K562 (cell line): ENCODE results near the gene SDF4. TPM values are rescaled to one million over a fixed set of nuclear protein-coding genes. Genes with fewer than 3 reads are reported as not detected.

Experiments used
- ATAC-seq: fragments of 200-7000 bp; cut with Tn5 transposase; 3 replicates; pipeline ENCODE4 v1.9.1; 2020; ENCODE audit warnings: moderate library complexity
- BruUV-seq: library from RNA; stranded (reverse); fragments of 400-500 nt; replicated peaks from 2 replicates; lab custom pipeline; 2021; lab: Mats Ljungman, UMichigan
- CTCF ChIA-PET: fragments of 300-600 bp; formaldehyde crosslinking; extraction: SDS; loops from one replicate; lab custom pipeline; 2021; ENCODE audit warnings: low intra/inter-chr PET ratio; lab: Yijun Ruan, JAX
- POLR2A ChIA-PET: fragments of 300-600, 350-650 bp; sonication (Branson Sonifier 250); formaldehyde crosslinking; extraction: SDS; loops from one replicate; lab custom pipeline; 2021; ENCODE audit warnings: antibody characterized with exemption, inconsistent platforms; lab: Yijun Ruan, JAX
- DNase-seq, 4 experiments: peaks; one replicate each; pipeline versions ENCODE4 v3.0.0 to v3.0.0-alpha.2; 2011 to 2018; ENCODE audit warnings: low spot score in 3 of 4, mixed read lengths in 3 of 4; ENCODE audit errors: extremely low read depth in 1 of 4
- FAIRE-seq: peaks from 2 replicates; lab custom pipeline; 2011; peaks lifted over from hg19 to GRCh38; lab: Jason Lieb, UNC
- H2AFZ ChIP-seq: 2 replicates; pipeline ENCODE4 v1.6.0; 2011; ENCODE audit warnings: low read depth, low read length, control low read depth, inconsistent platforms
- H3K27ac ChIP-seq: fragments of 200-600 bp; 3 replicates; pipeline ENCODE4 v1.8.0; 2011; ENCODE audit warnings: low read depth, mild to moderate bottlenecking, control low read depth, inconsistent platforms, low read length, moderate library complexity, mixed read lengths; ENCODE audit errors: extremely low read depth
- H3K27me3 ChIP-seq, 2 experiments: fragments of 300-600 bp in 1 of 2; 2 replicates in 1 of 2; 3 replicates in 1 of 2; pipeline versions ENCODE4 v1.6.0 to v1.8.0; 2011; ENCODE audit warnings: inconsistent platforms in 2 of 2, low read length in 2 of 2, mild to moderate bottlenecking in 1 of 2, mixed read lengths in 1 of 2, moderate library complexity in 1 of 2; ENCODE audit not compliant: control insufficient read depth in 2 of 2, insufficient read depth in 2 of 2
- H3K36me3 ChIP-seq: fragments of 300-600 bp; 3 replicates; pipeline ENCODE4 v1.8.0; 2011; ENCODE audit warnings: mild to moderate bottlenecking, low read length, inconsistent platforms; ENCODE audit not compliant: control insufficient read depth, insufficient read depth
- H3K4me1 ChIP-seq, 2 experiments: fragments of 200-600 bp in 1 of 2; replicated peaks in 1 of 2; 2 replicates in 1 of 2; 3 replicates in 1 of 2; pipeline versions ENCODE4 v1.5.1 to v1.8.0; 2011; ENCODE audit warnings: inconsistent platforms in 2 of 2, low read length in 2 of 2, mild to moderate bottlenecking in 1 of 2, mixed read lengths in 1 of 2, moderate library complexity in 1 of 2; ENCODE audit not compliant: control insufficient read depth in 2 of 2, insufficient read depth in 2 of 2
- H3K4me2 ChIP-seq: 2 replicates; pipeline ENCODE4 v1.6.1; 2011; ENCODE audit warnings: low read length, control low read depth, inconsistent platforms, mixed read lengths; ENCODE audit not compliant: insufficient read depth
- H3K4me3 ChIP-seq: fragments of 200-600 bp; sonication (generic), shearing (Covaris generic); 2 replicates; pipeline ENCODE4 v1.5.1; 2016; ENCODE audit warnings: control low read depth, inconsistent platforms
- H3K79me2 ChIP-seq: fragments of 200-600 bp; 3 replicates; pipeline ENCODE4 v1.8.0; 2011; ENCODE audit warnings: low read length, inconsistent platforms; ENCODE audit not compliant: control insufficient read depth, insufficient read depth
- H3K9ac ChIP-seq, 2 experiments: 2 replicates each; pipeline versions ENCODE4 v1.6.0 to v1.6.1; 2011; ENCODE audit warnings: low read depth in 2 of 2, low read length in 2 of 2, control low read depth in 1 of 2, inconsistent platforms in 1 of 2, mild to moderate bottlenecking in 1 of 2, mixed read lengths in 1 of 2; ENCODE audit not compliant: insufficient read depth in 1 of 2
- H3K9me1 ChIP-seq: one replicate; pipeline ENCODE4 v1.6.0; 2011; ENCODE audit warnings: inconsistent platforms, mild to moderate bottlenecking, low read length, moderate library complexity; ENCODE audit not compliant: control insufficient read depth, insufficient read depth
- H3K9me3 ChIP-seq: replicated peaks from 2 replicates; pipeline ENCODE4 v1.5.1; 2011; ENCODE audit warnings: low read depth, low read length, inconsistent platforms; ENCODE audit not compliant: control insufficient read depth, insufficient read depth
- H4K20me1 ChIP-seq: replicated peaks from 2 replicates; pipeline ENCODE4 v1.6.1; 2011; ENCODE audit warnings: low read length, inconsistent platforms, mixed read lengths; ENCODE audit not compliant: control insufficient read depth, insufficient read depth
- HMGN3 ChIP-seq: IDR thresholded peaks from 2 replicates; pipeline ENCODE4 v1.6.1; 2011; ENCODE audit warnings: borderline replicate concordance, low read depth, mild to moderate bottlenecking, mixed read lengths, low read length; ENCODE audit not compliant: insufficient read length; ENCODE audit errors: extremely low read depth
- HNRNPL ChIP-seq: fragments of 200-400 bp; formaldehyde crosslinking; IDR thresholded peaks from 2 replicates; pipeline ENCODE4 v1.6.1; 2017; ENCODE audit warnings: low read depth, mild to moderate bottlenecking, low read length
- POLR2AphosphoS2 ChIP-seq: IDR thresholded peaks from 2 replicates; pipeline ENCODE4 v1.6.1; 2012; ENCODE audit warnings: low read length, improper control_type of control experiment
- TRIM28 ChIP-seq: fragments of 450-650 bp; IDR thresholded peaks from 2 replicates; pipeline ENCODE4 v1.6.1; 2017
- WGBS: fragments of 100-300 bp; shearing (Covaris generic); methylation state at CpG from one replicate; pipeline ENCODE4 v1.1.6; 2016; ENCODE audit warnings: low coverage, mixed read lengths; ENCODE audit not compliant: insufficient coverage; ENCODE audit errors: missing lambda C conversion rate; 5-methylcytosine and 5-hydroxymethylcytosine counted together
- in situ Hi-C: fragments of 300-500 bp; cut with MboI; formaldehyde crosslinking; loops from 4 replicates; pipeline ENCODE4 v1.15.0; 2018; ENCODE audit warnings: inconsistent platforms, mixed read lengths
- intact Hi-C: fragments of 100-400 bp; cut with micrococcal nuclease; formaldehyde crosslinking; loops from 2 replicates; pipeline ENCODE4 v1.14.2; 2022
- polyA plus RNA-seq, 8 experiments: library from polyadenylated mRNA; depleted of rRNA in 4 of 8; stranded (reverse) in 5 of 8; unstranded in 3 of 8; fragments of >200 nt; fragmentation: Nextera tagmentation in 2 of 8; fragmentation: Illumina TruSeq in 1 of 8; extraction: Ambion mirVana in 2 of 8; extraction: Trizol in 1 of 8; gene quantifications; 2 replicates each; pipeline versions ENCODE4 v1.2.1 to v1.2.3, GENCODE V29; 2011 to 2014; ENCODE audit warnings: inconsistent platforms in 1 of 8, missing spikeins in 1 of 8
- total RNA-seq, 7 experiments: library from RNA; depleted of rRNA in 6 of 7; stranded (reverse); fragments of >200 nt in 6 of 7; fragmentation: Illumina TruSeq in 2 of 7; extraction: Trizol in 2 of 7; gene quantifications; 2 replicates each; pipeline versions ENCODE4 v1.2.1 to v1.2.3, GENCODE V29; 2011 to 2021; ENCODE audit warnings: low replicate concordance in 1 of 7

The SDF4 gene
- total and polyA plus RNA-seq, 9 of the 15 experiments (the other 6 are each of a cell fraction or from before 2014, with no cell fraction given), result 0.35 to 160 (median 65.2) TPM

- no peak for TF ChIP-seq POLR2AphosphoS2
Observed at GRCh38 chr1:1183221-1183747, 48.5 kb downstream of the SDF4 start (continued).

- WGBS, result 48% methylated on average over 33 of the region's 39 CpGs
- ATAC-seq (no peak), DNase-seq (no peak), FAIRE-seq (no peak)
- no TSS peak for BruUV-seq
- Histone ChIP-seq H3K9me3 (no peaks in the 10 kb centered on the region), H4K20me1 (no peaks in the 10 kb centered on the region), H3K9ac (no peak overlapping the region; a peak in 1 of 4 replicates), H3K27ac (no peak overlapping the region), H3K79me2 (no peaks in the 10 kb centered on the region), H3K4me1 (peaks cover 10 to 73% of the 10 kb centered on the region in 2 experiments), H2AFZ (no peak overlapping the region), H3K9me1 (no peaks in the 10 kb centered on the region), H3K4me3 (no peak overlapping the region), H3K4me2 (no peak overlapping the region), H3K27me3 (peaks cover 14 to 31% of the 10 kb centered on the region in 2 experiments; a peak in 4 of 5 replicates), H3K36me3 (no peaks in the 10 kb centered on the region)
- POLR2A ChIA-PET, result interaction anchor here (0.5 to 1.0 kb wide), 2 partner anchors 27 to 81 kb away, joined by 3 to 4 read pairs; no protein-coding TSS in a partner anchor
- intact Hi-C loops, result no loop called here
- in situ Hi-C loops, result no loop called here
- CTCF ChIA-PET, result no interaction called here
- TF ChIP-seq HMGN3, result peak; percentile 14
- 0 out of 2 replicates have a peak, but pooled peaks have one; percentile 18 for TF ChIP-seq HNRNPL
- no peak for TF ChIP-seq TRIM28
Observed at GRCh38 chr1:1182491-1183220, 49.1 kb downstream of the SDF4 start.
